Neutrophil (primary cell): ENCODE measurements around the gene PFKL.

Experiments used
- H3K27ac ChIP-seq: fragments of 200-600 bp; sonication (generic); 2 replicates; pipeline ENCODE4 v1.5.1; 2016; ENCODE audit warnings: mild to moderate bottlenecking, moderate library complexity
- H3K27me3 ChIP-seq: fragments of 200-600 bp; sonication (generic); 2 replicates; pipeline ENCODE4 v1.6.0; 2016; ENCODE audit warnings: mild to moderate bottlenecking
- H3K36me3 ChIP-seq: fragments of 200-600 bp; sonication (generic); 2 replicates; pipeline ENCODE4 v1.5.1; 2017
- H3K4me1 ChIP-seq, 2 experiments: fragments of 200-600 bp in 1 of 2; sonication (generic) in 1 of 2; 1 replicate in 1 of 2; 2 replicates in 1 of 2; pipeline versions ENCODE4 v1.5.1 to v1.6.1; 2013 to 2016; ENCODE audit warnings: low read depth in 1 of 2, low read length in 1 of 2, mild to moderate bottlenecking in 1 of 2, moderate library complexity in 1 of 2; ENCODE audit not compliant: control insufficient read depth in 1 of 2, insufficient read depth in 1 of 2
- H3K4me3 ChIP-seq, 2 experiments: fragments of 200-600 bp in 1 of 2; sonication (generic) in 1 of 2; 1 replicate in 1 of 2; 2 replicates in 1 of 2; pipeline ENCODE4 v1.5.1; 2013 to 2016; ENCODE audit warnings: low read depth in 1 of 2, low read length in 1 of 2, mild to moderate bottlenecking in 1 of 2, moderate library complexity in 1 of 2
- H3K9me3 ChIP-seq: fragments of 200-600 bp; sonication (generic); 2 replicates; pipeline ENCODE4 v1.5.1; 2016
- TF ChIP-seq, protein P1 (sequence below): fragments of 200-600 bp; sonication (generic); IDR thresholded peaks from 2 replicates; pipeline ENCODE4 v1.5.1; 2016; ENCODE audit warnings: antibody characterized with exemption

The PFKL gene

DNA sequence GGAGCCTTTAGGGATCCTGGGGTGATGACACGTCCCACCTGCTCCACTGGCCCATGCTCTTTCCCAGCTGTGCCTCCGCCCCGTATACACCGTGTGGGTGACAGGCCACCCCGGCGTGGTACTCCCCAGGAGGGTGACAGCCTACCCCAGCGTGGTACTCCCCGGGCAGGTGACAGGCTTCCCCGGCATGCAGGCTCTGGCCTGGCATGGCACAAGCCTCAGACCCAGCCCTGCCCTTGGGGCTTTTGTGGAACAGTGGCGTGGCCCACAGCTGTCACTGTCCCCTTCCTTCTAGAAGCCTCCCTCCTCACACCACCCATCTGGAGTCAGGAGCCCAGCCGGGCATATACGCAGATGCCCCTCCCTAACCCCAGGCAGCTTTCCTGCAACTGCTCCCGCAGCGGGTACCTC lies 4.7 kb upstream of the PFKL start:
- Histone ChIP-seq H3K9me3 (no peaks in the 10 kb centered on the region), H3K27ac (no peak overlapping the region), H3K4me3 (no peak overlapping the region), H3K27me3 (peaks cover 46% of the 10 kb centered on the region), H3K4me1 (peaks cover 15 to 17% of the 10 kb centered on the region in 2 experiments), H3K36me3 (no peaks in the 10 kb centered on the region)
- TF ChIP-seq, protein P1, sequence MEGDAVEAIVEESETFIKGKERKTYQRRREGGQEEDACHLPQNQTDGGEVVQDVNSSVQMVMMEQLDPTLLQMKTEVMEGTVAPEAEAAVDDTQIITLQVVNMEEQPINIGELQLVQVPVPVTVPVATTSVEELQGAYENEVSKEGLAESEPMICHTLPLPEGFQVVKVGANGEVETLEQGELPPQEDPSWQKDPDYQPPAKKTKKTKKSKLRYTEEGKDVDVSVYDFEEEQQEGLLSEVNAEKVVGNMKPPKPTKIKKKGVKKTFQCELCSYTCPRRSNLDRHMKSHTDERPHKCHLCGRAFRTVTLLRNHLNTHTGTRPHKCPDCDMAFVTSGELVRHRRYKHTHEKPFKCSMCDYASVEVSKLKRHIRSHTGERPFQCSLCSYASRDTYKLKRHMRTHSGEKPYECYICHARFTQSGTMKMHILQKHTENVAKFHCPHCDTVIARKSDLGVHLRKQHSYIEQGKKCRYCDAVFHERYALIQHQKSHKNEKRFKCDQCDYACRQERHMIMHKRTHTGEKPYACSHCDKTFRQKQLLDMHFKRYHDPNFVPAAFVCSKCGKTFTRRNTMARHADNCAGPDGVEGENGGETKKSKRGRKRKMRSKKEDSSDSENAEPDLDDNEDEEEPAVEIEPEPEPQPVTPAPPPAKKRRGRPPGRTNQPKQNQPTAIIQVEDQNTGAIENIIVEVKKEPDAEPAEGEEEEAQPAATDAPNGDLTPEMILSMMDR: no peak

DNA sequence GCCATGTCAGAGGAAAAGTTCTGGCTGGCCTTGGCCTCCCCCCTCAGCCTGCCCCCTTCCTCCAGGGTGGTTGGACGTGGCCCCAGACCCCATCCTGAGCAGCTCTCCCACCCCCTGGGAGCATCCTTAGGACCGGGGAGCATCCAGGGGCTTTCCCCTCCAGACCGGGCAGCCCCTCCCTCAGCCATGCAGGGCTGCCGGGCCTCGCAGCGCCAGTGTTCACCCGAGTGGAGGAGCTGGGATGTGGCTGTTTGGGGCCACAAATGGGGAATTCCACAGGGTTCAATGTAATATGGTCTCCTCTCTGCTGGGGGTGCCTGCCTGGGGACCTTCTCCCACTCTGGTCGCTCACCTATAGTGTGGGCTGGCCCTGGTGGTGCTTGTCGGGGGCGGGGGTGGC lies 4.2 kb upstream of the PFKL start:
- TF ChIP-seq, protein P1: no peak
- Histone ChIP-seq H3K4me1 (peaks cover 18 to 19% of the 10 kb centered on the region in 2 experiments), H3K36me3 (no peaks in the 10 kb centered on the region), H3K27ac (no peak overlapping the region), H3K9me3 (no peaks in the 10 kb centered on the region), H3K4me3 (no peak overlapping the region), H3K27me3 (peaks cover 46% of the 10 kb centered on the region)

DNA sequence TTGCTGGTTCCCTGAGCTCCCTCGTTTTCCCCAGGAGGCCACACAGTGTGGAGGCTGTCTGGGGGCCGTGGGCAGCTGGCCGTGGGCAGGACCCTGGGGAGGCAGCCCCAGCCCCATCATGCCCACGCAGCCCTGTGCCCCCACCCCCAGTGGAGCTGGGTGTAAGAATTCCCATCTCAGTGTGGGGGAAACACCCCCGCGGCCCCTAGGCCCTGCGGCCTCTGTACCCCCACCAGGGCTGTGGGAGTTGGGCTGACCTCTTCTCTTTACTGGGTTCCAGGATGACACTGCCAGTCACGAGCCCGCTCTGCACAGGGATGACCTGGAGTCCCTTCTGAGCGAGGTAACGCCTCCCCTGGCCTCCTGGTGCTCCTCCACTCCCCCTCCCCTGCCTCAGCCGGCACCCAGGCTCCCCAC lies 3.7 kb upstream of the PFKL start:
- Histone ChIP-seq H3K4me3 (no peak overlapping the region), H3K27me3 (peaks cover 46% of the 10 kb centered on the region), H3K36me3 (no peaks in the 10 kb centered on the region), H3K9me3 (no peaks in the 10 kb centered on the region), H3K4me1 (peaks cover 23 to 24% of the 10 kb centered on the region in 2 experiments), H3K27ac (no peak overlapping the region)
- TF ChIP-seq, protein P1: no peak

DNA sequence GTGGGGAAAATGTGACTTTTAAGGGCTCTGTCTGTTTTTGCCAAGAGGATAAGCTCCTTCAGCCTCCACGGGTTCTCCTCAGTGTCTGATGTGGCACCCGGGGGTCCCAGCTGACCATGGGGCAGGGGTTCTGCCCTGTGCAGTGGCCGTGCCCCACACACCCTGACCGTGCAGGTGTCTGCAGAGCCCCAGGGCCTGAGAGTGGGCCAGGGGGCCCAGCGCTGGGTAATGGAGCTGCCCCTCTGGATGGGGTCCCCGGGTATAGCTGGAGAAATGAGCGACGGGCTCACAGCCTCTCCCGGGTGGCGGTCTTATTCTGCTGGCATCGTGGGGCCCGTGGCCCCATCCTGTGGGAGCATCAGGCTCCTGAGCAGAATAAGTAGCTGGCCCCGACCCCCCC lies 2.9 kb upstream of the PFKL start:
- Histone ChIP-seq H3K27ac (no peak overlapping the region), H3K4me3 (no peak overlapping the region), H3K9me3 (no peaks in the 10 kb centered on the region), H3K36me3 (no peaks in the 10 kb centered on the region), H3K4me1 (peaks cover 30 to 32% of the 10 kb centered on the region in 2 experiments), H3K27me3 (peaks cover 46% of the 10 kb centered on the region)
- TF ChIP-seq, protein P1: no peak

DNA sequence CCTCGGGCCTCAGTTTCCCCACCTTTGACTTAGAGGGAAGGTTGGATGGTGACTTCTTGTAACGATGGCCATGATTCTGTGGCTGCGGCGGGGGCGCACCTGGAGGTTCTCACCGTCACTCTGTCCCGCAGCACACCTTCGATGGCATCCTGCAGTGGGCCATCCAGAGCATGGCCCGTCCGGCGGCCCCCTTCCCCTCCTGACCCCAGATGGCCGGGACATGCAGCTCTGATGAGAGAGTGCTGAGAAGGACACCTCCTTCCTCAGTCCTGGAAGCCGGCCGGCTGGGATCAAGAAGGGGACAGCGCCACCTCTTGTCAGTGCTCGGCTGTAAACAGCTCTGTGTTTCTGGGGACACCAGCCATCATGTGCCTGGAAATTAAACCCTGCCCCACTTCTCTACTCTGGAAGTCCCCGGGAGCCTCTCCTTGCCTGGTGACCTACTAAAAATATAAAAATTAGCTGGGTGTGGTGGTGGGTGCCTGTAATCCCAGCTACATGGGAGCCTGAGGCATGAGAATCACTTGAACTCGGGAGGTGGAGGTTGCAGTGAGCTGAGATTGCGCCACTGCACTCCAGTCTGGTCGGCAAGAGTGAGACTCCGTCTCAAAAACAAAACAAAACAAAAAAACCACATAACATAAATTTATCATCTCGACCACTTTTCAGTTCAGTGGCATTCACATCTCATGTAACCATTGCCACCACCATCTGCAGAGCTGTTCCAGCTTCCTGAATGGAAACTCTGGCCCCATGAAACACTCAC lies 2.1 kb upstream of the PFKL start:
- Histone ChIP-seq H3K4me3 (no peak overlapping the region), H3K36me3 (no peaks in the 10 kb centered on the region), H3K4me1 (peaks cover 38 to 40% of the 10 kb centered on the region in 2 experiments), H3K27ac (no peak overlapping the region), H3K9me3 (no peaks in the 10 kb centered on the region), H3K27me3 (peaks cover 46% of the 10 kb centered on the region)
- TF ChIP-seq, protein P1: peak; percentile 67
